HG02852 (cell line): ENCODE results near the gene PDE5A.
A peak's percentile ranks its signal among the peaks of the same experiment; 100 is the strongest.

ENCODE experiments used
- ATAC-seq: cut with Tn5 transposase; IDR thresholded peaks from one replicate; pipeline ENCODE4 v1.9.1; 2021; ENCODE audit warnings: mild to moderate bottlenecking, moderate library complexity; ENCODE audit not compliant: unreplicated experiment

The PDE5A gene

DNA sequence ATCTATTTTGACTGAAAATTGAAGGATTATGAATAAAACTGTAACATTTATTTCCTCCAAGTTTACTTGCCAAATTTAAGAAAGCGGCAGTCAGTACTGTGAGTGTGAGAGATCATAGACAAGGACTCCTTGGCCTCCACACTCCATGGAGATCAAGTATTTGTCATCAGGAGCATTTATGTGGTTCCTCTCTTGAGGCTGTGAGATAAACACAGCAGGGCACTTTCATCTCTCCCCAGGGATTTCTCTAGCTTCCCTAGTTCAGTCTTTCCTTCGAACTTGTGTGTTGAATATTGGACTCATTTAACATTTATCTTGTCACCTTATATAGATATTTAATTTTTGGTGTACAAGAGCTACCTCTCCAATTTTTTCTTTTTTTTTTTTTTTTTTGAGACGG lies 40.8 kb downstream of the PDE5A start:
- no peak for ATAC-seq

- ATAC-seq, result no peak
Observed at GRCh38 chr4:119585771-119586170, 42.8 kb downstream of the PDE5A start.

DNA sequence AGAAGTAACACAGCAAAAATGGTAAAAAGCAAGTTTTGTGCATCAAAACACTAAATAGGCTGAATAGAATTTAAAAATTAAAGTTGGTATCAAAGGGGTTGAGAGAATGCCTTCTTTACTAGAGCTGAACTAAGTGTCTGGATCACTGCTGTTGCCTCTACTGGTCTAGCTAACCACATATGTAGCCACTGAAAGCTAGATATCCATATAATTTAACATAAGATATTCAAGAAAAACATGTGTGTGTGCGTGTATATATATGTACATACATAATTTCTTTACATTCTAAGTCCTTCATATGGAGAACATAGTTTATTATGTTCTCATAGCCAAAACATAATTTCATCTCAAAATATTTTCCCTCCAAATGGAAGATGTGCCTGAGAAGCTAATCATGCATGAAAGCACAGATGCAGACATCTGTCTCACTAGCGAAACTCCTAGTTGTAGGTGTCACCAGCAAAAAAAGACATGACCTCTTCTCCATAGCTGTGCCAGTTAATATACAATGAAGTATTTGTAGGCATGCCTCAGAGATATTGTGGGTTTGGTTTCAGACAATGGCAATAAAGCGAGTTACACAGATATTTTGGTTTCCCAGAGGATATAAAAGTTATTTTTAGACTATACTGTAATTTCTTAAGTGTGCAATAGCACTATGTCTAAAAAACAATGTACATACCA lies 47.3 kb downstream of the PDE5A start:
- ATAC-seq, result no peak

GRCh38 chr4:119580293-119580692 lies 48.3 kb downstream of the PDE5A start:
- no peak for ATAC-seq

GRCh38 chr4:119579823-119580222 lies 48.8 kb downstream of the PDE5A start:
- no peak for ATAC-seq

- no peak for ATAC-seq
Observed at GRCh38 chr4:119570401-119570800, 58.2 kb downstream of the PDE5A start.

GRCh38 chr4:119564106-119564505 lies 64.5 kb downstream of the PDE5A start:
- ATAC-seq, result no peak

DNA sequence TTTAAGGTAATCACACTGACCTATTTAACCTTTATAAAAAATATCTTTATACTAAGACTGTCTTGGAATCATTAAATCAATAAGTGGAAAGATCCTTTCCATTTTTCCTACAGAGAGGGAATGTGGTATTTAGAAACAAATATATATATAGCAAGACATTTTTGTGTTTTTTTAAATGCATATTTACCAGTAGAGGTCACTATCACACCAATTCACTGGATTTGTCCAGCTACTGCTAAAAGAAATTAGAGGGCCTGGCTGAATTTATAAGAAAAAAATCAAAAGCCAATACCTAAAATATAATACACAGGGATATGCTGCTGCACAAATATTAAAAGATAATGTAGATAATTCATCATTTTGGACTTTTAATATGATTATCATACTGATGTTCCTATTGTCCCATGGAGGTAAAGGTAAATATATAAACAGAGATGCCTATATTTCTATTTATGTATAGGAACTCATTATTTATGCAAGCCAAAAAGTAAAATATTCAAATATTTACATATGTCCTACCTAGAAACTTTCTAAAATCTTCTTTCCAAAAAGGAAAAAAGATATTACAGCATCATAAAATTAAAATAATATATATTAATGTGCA lies 69.5 kb downstream of the PDE5A start:
- no peak for ATAC-seq

- no peak for ATAC-seq
Observed at GRCh38 chr4:119550857-119551532, 77.6 kb downstream of the PDE5A start.

DNA sequence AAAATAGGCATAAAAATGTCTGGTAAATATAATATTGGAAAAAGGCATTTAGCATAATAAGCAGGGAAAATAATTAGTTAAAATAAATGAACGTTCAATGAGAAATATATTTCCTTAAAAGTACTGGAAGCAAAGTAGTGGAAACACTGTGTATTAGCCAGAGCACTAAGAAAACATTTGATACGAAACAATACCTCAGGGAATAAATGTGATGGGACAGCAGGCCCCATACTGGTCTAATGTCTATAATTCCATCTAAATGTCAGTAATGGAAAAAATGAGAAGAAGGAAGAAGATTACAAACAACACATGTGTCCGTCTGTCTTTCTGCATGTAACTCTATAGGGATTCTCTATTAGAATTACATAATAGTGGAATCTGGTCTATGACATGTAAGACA lies 79.0 kb downstream of the PDE5A start:
- no peak for ATAC-seq

- ATAC-seq, result no peak
Observed at GRCh38 chr4:119543779-119544178, 84.8 kb downstream of the PDE5A start.

GRCh38 chr4:119543187-119543586 lies 85.4 kb downstream of the PDE5A start:
- ATAC-seq, result no peak

GRCh38 chr4:119540249-119540648 lies 88.4 kb downstream of the PDE5A start:
- no peak for ATAC-seq

DNA sequence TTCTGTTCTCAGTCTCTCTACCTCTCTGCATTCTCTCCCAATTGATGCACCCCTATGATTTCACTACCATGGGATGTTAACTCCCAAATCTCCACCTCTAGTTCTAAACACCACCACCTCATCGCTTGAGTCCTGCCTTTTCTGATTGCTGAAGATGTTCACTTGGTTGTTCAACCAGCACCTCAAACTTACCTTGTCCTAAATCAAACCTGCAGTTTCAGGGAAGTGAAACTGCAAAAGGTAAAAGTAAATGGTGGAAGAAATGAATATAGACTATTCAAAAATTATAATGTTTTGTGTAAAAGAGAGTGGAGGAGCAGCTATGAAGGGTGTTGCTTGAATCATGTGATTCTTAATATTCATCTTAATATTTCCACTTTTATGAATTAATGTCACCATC lies 91.0 kb downstream of the PDE5A start:
- ATAC-seq, result peak; percentile 43

GRCh38 chr4:119536572-119537528 lies 91.8 kb downstream of the PDE5A start:
- ATAC-seq, result peak; percentile 33

GRCh38 chr4:119532319-119532718 lies 96.3 kb downstream of the PDE5A start:
- no peak for ATAC-seq

- ATAC-seq, result no peak
Observed at GRCh38 chr4:119529788-119530187, 98.8 kb downstream of the PDE5A start.

- ATAC-seq, result no peak
Observed at GRCh38 chr4:119526786-119527550, 101.6 kb downstream of the PDE5A start.

DNA sequence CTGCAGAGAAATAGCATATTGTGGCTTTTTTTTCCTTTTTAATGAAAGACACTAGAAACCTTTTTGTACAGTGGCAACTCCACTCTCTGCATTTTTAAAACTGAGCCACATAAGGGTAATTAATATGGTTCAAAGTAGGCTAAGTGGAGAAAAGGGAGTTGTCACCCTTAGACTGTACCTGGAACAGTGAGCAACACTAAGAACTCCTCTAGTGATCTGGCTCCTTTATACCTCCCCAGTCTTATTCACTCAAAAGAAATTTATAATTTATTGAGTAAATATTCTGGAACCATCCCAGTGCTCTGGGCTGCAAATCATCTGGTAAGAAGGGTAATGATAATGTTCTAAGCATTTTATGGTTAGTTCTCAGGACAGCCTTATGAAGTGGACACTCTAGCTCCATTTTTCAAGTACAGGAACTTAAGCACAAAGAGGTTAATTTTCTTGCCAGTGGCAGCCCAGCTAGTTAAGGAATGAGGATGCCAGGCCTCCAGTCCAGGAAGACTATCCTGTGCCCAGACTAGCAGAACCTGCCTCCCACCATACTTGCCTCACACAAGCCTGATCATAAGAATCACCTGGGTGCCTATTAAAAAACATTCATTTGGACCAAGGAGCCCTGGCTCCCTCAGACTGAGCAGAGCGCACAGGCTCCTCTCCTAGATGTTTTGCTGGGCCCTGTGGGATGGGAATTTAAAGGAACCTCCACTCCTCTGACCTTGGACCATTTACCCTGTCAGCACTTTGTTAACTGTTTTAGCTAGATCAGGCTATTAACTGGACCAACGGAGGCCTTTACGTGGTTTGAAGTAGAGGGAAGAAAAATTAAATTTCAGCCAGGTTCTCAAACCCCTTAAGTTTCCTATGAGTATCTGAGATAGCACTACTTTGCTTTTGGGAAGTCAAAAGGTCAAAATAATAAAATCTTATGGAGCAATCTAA lies 102.6 kb downstream of the PDE5A start:
- ATAC-seq, result no peak
